Superior temporal gyrus (tissue), 1 donor: ENCODE data around the gene PAK2.
"Not testable (repeated sequence)": the region's sequence is repeated elsewhere in the genome, so short reads cannot be mapped to it uniquely, and the experiment has no call there.

Experiments
- DNase-seq: peaks from one replicate; pipeline ENCODE4 v3.0.0-alpha.2; 2016; ENCODE audit errors: extremely low spot score

The PAK2 gene

GRCh38 chr3:196739671-196740480 is at the start of gene PAK2:
PAK2 (plus strand) TSS chr3:196739857; CDS start chr3:196782647, 42,790 bp downstream.
- peak; percentile 94 for DNase-seq

GRCh38 chr3:196689941-196690660 is 49.6 kb upstream of the PAK2 start:
- DNase-seq, result no peak

DNA sequence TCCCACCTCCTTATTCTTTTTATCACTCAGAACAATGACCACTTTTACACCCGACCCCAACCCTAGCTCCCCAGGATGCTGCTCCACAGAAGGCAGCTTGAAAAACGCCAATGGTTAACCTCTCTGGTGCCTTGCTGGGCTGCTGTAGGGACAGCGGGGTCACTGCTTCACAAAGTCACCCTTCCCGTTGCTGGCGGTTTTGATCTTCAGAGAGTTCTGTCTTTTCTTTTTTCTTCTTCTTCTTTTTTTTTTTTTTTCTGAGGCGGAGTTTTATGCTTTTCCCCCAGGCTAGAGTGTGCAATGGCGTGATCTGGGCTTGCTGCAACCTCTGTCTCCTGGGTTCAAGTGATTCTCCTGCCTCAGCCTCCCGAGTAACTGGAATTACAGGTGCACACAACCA is 48.3 kb upstream of the PAK2 start:
- DNase-seq, result no peak

- DNase-seq, result no peak
Observed at GRCh38 chr3:196694202-196694638, 45.4 kb upstream of the PAK2 start.

DNA sequence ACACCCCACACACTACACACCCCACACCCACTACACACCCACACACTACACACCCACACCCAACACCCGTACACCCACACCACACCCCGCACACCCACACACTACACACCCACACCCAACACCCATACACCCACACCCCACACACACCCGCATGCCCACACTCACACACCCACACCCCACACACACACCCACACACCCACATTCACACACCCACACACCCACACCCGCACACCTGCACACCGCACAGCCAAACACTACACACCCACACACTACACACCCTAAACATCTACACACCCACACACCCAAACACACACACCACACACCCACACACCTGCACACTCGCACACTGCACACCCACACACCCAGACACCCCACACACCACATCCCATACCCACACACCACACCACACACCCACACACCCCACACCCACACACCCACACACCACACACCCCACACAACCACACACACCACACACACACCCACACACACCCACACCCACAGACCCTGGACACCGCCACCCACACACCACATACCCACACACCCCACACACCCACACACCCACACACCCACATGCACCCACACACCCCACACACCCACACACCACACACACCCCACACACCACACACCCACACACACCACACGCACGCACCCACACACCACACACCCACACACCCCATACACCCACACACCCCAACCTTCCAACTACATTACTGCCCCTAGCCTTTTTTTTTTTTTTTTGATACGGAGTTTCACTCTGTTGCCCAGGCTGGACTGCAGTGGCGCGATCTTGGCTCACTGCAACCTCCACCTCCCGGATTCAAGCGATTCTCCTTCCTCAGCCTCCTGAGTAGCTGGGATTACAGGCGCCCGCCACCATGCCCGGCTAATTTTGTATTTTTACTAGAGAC is 44.5 kb upstream of the PAK2 start:
- DNase-seq, result no peak

- no peak for DNase-seq
Observed at GRCh38 chr3:196695849-196696226, 43.8 kb upstream of the PAK2 start.

GRCh38 chr3:196697270-196697669 is 42.4 kb upstream of the PAK2 start:
- no peak for DNase-seq

DNA sequence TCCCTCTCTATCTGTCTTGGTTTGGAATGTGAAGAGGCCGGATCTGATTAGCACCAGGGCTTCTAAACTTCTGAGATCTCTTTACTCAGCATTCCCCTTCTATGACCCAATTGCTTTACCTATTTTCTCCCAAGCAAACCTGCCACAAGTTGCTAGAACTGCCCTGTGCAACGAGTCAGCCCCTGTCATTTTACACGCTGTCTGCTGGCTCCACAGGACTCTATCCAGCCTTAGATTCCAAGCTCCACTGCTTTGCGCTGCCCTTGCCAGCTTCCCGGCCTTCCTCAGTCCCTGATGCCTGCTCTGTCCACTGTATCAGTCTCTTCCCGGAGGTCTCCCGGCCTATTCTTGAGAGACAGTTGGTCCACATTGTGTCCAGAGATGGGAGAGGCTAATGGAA is 39.9 kb upstream of the PAK2 start:
- no peak for DNase-seq

DNA sequence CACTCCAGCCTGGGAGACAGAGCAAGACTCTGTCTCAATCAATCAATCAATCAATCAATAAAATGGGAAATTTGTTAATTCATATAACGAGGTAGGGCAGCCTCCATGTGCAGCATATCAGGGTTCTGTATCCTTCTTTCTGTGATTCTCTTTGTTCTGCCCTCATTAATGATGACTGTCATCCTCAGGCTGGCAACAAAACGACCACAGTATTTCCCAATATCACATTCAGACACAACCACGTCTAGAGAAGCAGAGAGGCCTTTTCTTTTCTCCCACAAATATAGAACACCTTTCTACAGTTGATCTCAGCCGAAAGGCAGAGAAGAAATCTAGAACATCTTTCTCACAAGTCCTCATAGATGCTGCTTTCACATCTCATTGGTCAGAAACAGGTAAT is 38.9 kb upstream of the PAK2 start:
- DNase-seq, result no peak

DNA sequence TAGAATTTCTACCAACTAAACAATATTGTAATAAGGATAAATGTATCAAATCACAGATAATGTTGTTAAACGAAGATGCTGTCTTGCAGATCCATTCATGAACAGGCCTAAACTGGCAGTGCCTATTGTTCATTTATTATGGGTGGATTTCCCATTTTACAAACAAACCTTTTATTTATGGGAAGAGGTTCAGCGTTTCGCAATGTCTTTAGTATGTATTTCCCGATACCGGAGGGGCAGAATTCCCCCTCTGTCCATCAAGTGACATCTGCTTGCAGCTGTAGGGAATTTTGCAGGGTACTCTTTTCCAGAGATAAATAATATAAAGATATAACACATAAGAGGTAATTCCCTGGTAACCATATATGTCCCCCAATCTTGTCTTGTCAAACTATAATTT is 33.3 kb upstream of the PAK2 start:
- no peak for DNase-seq

DNA sequence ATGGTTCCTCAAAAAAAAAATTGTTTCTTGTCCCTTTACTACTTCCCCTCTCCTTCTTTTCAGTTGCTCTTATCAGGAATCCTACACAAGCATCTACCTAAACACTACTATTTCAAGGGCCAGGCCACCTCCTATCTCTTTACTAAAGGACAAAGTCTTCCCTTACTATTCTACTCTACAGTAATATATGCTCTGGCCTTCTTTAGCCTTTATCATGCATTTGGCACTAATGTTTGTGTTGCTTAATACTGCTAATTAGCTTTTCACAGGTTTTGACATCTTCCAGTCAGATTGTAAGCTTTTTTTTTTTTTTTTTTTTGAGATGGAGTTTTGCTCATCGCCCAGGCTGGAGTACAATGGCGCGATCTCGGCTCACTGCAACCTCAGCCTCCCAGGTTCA is 32.9 kb upstream of the PAK2 start:
- DNase-seq, result no peak

GRCh38 chr3:196707566-196707965 is 32.1 kb upstream of the PAK2 start:
- DNase-seq, result no peak

- DNase-seq, result no peak
Observed at GRCh38 chr3:196708467-196708866, 31.2 kb upstream of the PAK2 start.

GRCh38 chr3:196711838-196712513 is 27.7 kb upstream of the PAK2 start, which contains the start of the genes CEP19 and PIGX:
CEP19 (minus strand) TSS chr3:196712250; CDS start chr3:196708657, 3,593 bp downstream.
PIGX (plus strand) TSS chr3:196712377.
- DNase-seq, result peak; percentile 88

- DNase-seq, result peak; percentile 46
Observed at GRCh38 chr3:196712514-196713413, 26.9 kb upstream of the PAK2 start.

GRCh38 chr3:196717162-196717561 is 22.5 kb upstream of the PAK2 start:
- not testable (repeated sequence) for DNase-seq

GRCh38 chr3:196721097-196721496 is 18.6 kb upstream of the PAK2 start:
- DNase-seq, result no peak

- no peak for DNase-seq
Observed at GRCh38 chr3:196726788-196727675, 12.6 kb upstream of the PAK2 start.

DNA sequence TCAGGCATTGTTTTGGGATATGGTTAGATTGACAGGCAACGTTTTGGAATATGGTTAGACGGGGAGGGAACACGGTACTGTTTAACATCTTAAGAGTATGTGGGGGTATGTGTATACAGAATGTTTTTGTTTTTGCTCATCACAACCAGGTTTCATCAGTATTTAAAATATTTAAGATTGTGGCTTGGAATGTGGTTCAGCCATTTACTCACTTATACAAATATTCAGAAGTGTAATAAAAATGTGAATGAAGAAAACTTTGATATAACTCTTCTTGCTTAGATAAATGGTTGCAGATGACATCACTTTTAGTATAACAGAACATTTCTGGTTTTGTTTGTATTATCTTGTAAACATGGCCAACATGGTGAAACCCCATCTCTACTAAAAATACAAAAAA is 3.9 kb upstream of the PAK2 start:
- no peak for DNase-seq
